MM.1S (cell line): Measurements from ENCODE around the gene IRF8.

Source experiments
- DNase-seq: peaks from one replicate; pipeline ENCODE4 v3.0.0-alpha.2; 2015
- H2AFZ ChIP-seq: fragments of 300-600 bp; sonication (generic); 2 replicates; pipeline ENCODE4 v1.6.0; 2016; ENCODE audit warnings: antibody characterized with exemption, low read length
- H3F3A ChIP-seq: fragments of 300-600 bp; sonication (generic); 2 replicates; pipeline ENCODE4 v1.6.1; 2016; ENCODE audit warnings: mild to moderate bottlenecking, antibody characterized with exemption, low read length, moderate library complexity, mixed read lengths; ENCODE audit not compliant: insufficient read depth
- H3K27ac ChIP-seq: fragments of 300-600 bp; sonication (generic); 2 replicates; pipeline ENCODE4 v1.5.1; 2016; ENCODE audit warnings: mild to moderate bottlenecking, low read length
- H3K27me3 ChIP-seq: fragments of 300-600 bp; sonication (generic); replicated peaks from 2 replicates; pipeline ENCODE4 v1.6.0; 2016; ENCODE audit warnings: low read length; ENCODE audit not compliant: insufficient read depth
- H3K36me3 ChIP-seq: fragments of 300-600 bp; sonication (generic); replicated peaks from 2 replicates; pipeline ENCODE4 v1.6.1; 2016; ENCODE audit warnings: mild to moderate bottlenecking, low read length, mixed read lengths; ENCODE audit not compliant: insufficient read depth
- H3K4me1 ChIP-seq: fragments of 300-600 bp; sonication (generic); 2 replicates; pipeline ENCODE4 v1.6.1; 2016; ENCODE audit warnings: low read length, mixed read lengths
- H3K4me2 ChIP-seq: fragments of 300-600 bp; sonication (generic); 2 replicates; pipeline ENCODE4 v1.6.0; 2016; ENCODE audit warnings: low read depth, low read length
- H3K4me3 ChIP-seq: fragments of 300-600 bp; sonication (generic); 2 replicates; pipeline ENCODE4 v1.5.1; 2016; ENCODE audit warnings: low read length, mixed read lengths
- H3K79me2 ChIP-seq: fragments of 300-600 bp; sonication (generic); 2 replicates; pipeline ENCODE4 v1.6.1; 2016; ENCODE audit warnings: mixed run types, low read length, mixed read lengths
- H3K9ac ChIP-seq: fragments of 300-600 bp; sonication (generic); 2 replicates; pipeline ENCODE4 v1.6.1; 2016; ENCODE audit warnings: low read length, mixed read lengths
- H3K9me2 ChIP-seq: fragments of 300-600 bp; sonication (generic); replicated peaks from 2 replicates; pipeline ENCODE4 v1.6.1; 2016; ENCODE audit warnings: mild to moderate bottlenecking, low read length, mixed read lengths; ENCODE audit not compliant: insufficient read depth
- H3K9me3 ChIP-seq: fragments of 300-600 bp; sonication (generic); replicated peaks from 2 replicates; pipeline ENCODE4 v1.6.1; 2016; ENCODE audit warnings: mild to moderate bottlenecking, low read length, mixed read lengths; ENCODE audit not compliant: insufficient read depth
- H4K20me1 ChIP-seq: fragments of 300-600 bp; sonication (generic); 2 replicates; pipeline ENCODE4 v1.6.1; 2016; ENCODE audit warnings: mild to moderate bottlenecking, low read length, moderate library complexity, mixed read lengths; ENCODE audit not compliant: insufficient read depth
- CTCF ChIP-seq: fragments of 300-600 bp; sonication (generic); IDR thresholded peaks from 2 replicates; pipeline ENCODE4 v1.5.1; 2016; ENCODE audit warnings: antibody characterized with exemption, low read length, mixed read lengths
- EZH2 ChIP-seq: fragments of 300-600 bp; sonication (generic); optimal IDR thresholded peaks from 2 replicates; pipeline ENCODE3; 2017; ENCODE audit warnings: low read depth, mild to moderate bottlenecking, antibody characterized with exemption, low read length, mixed read lengths
- EZH2phosphoT487 ChIP-seq: fragments of 300-600 bp; sonication (generic); IDR thresholded peaks from 2 replicates; pipeline ENCODE4 v1.6.1; 2018; ENCODE audit warnings: antibody characterized with exemption, low read length

Gene IRF8

DNA sequence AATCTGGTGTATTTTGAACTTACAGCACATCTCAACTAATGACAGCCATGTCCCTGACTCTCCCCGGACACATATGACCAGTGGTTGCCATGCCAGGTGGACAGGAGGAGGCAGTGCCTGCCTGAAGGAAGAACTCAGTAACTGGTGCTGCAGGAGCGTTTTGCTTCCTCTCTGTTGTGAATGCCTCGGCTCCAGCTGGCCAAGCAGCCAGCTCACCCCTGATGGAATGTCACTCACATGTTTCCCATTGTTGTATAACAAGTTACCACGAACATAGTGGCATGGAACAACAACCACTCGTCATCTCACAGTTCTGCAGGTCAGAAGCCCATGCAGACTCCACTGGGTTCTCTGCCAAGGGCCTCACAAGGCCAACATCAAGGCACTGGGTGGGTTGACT is 20.1 kb upstream of the IRF8 start:
- Histone ChIP-seq H4K20me1 (no peaks in the 10 kb centered on the region), H3K9me3 (no peaks in the 10 kb centered on the region), H3K9me2 (no peaks in the 10 kb centered on the region), H3K4me2 (no peak overlapping the region), H3K36me3 (no peaks in the 10 kb centered on the region), H3K79me2 (no peaks in the 10 kb centered on the region), H3K4me1 (no peaks in the 10 kb centered on the region), H3K9ac (no peak overlapping the region), H3K27me3 (peaks cover 46% of the 10 kb centered on the region), H3F3A (no peaks in the 10 kb centered on the region), H3K4me3 (no peak overlapping the region), H3K27ac (no peak overlapping the region), H2AFZ (no peak overlapping the region)
- no peak for TF ChIP-seq CTCF
- TF ChIP-seq EZH2, result no peak
- TF ChIP-seq EZH2phosphoT487, result no peak
- no peak for DNase-seq

- H2AFZ ChIP-seq, result no peak overlapping the region
- H3K9me2 ChIP-seq, result no peaks in the 10 kb centered on the region
- H3K27ac ChIP-seq, result no peak overlapping the region
- no peaks in the 10 kb centered on the region for H3K9me3 ChIP-seq
- no peak overlapping the region for H3K4me2 ChIP-seq
- no peak for DNase-seq
- H4K20me1 ChIP-seq, result no peaks in the 10 kb centered on the region
- H3K4me3 ChIP-seq, result no peak overlapping the region
- H3K36me3 ChIP-seq, result no peaks in the 10 kb centered on the region
- H3F3A ChIP-seq, result no peaks in the 10 kb centered on the region
- no peaks in the 10 kb centered on the region for H3K79me2 ChIP-seq
- H3K9ac ChIP-seq, result no peak overlapping the region
- H3K4me1 ChIP-seq, result no peaks in the 10 kb centered on the region
- H3K27me3 ChIP-seq, result peaks cover 52% of the 10 kb centered on the region
- TF ChIP-seq CTCF (no peak), EZH2phosphoT487 (no peak), EZH2 (no peak)
These were observed 19.4 kb upstream of the IRF8 start for GRCh38 chr16:85879549-85879948.

GRCh38 chr16:85879975-85880831 is 18.8 kb upstream of the IRF8 start:
- H3K9me3 ChIP-seq, result no peaks in the 10 kb centered on the region
- H3K4me3 ChIP-seq, result no peak overlapping the region
- H4K20me1 ChIP-seq, result no peaks in the 10 kb centered on the region
- TF ChIP-seq EZH2phosphoT487 (no peak), EZH2 (no peak), CTCF (no peak)
- no peak for DNase-seq
- peaks cover 58% of the 10 kb centered on the region for H3K27me3 ChIP-seq
- no peak overlapping the region for H3K4me2 ChIP-seq
- H3K36me3 ChIP-seq, result no peaks in the 10 kb centered on the region
- no peaks in the 10 kb centered on the region for H3K9me2 ChIP-seq
- no peaks in the 10 kb centered on the region for H3F3A ChIP-seq
- H3K79me2 ChIP-seq, result no peaks in the 10 kb centered on the region
- H2AFZ ChIP-seq, result no peak overlapping the region
- H3K9ac ChIP-seq, result no peak overlapping the region
- no peak overlapping the region for H3K27ac ChIP-seq
- no peaks in the 10 kb centered on the region for H3K4me1 ChIP-seq
